IMR-90 (cell line): ENCODE measurements around the gene MAPK11. TPM values are rescaled to one million over a fixed set of nuclear protein-coding genes. Genes with fewer than 3 reads are reported as not detected.
A peak's percentile ranks its signal among the peaks of the same experiment; 100 is the strongest.

Source experiments
- ATAC-seq: fragments of 200-7000 bp; cut with Tn5 transposase; 2 replicates; pipeline ENCODE4 v1.9.1; 2020; ENCODE audit warnings: low read depth, mild to moderate bottlenecking, moderate library complexity
- BruUV-seq: library from RNA; stranded (reverse); fragments of 400-500 nt; replicated peaks from 2 replicates; lab custom pipeline; 2021; lab: Mats Ljungman, UMichigan
- CTCF ChIA-PET: fragments of 300-600 bp; formaldehyde crosslinking; extraction: SDS; loops from one replicate; lab custom pipeline; 2021; ENCODE audit warnings: antibody characterized with exemption; lab: Yijun Ruan, JAX
- POLR2A ChIA-PET: fragments of 300-600 bp; sonication (Branson Sonifier 250); formaldehyde crosslinking; loops from one replicate; lab custom pipeline; 2022; ENCODE audit warnings: antibody characterized with exemption; ENCODE audit not compliant: unreplicated experiment; lab: Charles Lee
- DNase-seq: peaks from one replicate; pipeline ENCODE4 v3.0.0; 2013
- H2AFZ ChIP-seq: replicated peaks from 2 replicates; pipeline ENCODE3; 2013; ENCODE audit warnings: low read length, mild to moderate bottlenecking; ENCODE audit not compliant: poor library complexity
- H2AK5ac ChIP-seq: 2 replicates; pipeline ENCODE4 v1.6.1; 2013; ENCODE audit warnings: low read depth, low read length, inconsistent platforms
- H2AK9ac ChIP-seq: replicated peaks from 2 replicates; pipeline ENCODE3; 2013; ENCODE audit warnings: mild to moderate bottlenecking, low read depth, low read length, moderate library complexity; ENCODE audit not compliant: poor library complexity
- H2BK120ac ChIP-seq: 2 replicates; pipeline ENCODE4 v1.6.1; 2013; ENCODE audit warnings: low read depth, low read length, inconsistent platforms
- H2BK15ac ChIP-seq: 3 replicates; pipeline ENCODE4 v1.6.1; 2013; ENCODE audit warnings: low read depth, low read length, inconsistent platforms
- H2BK20ac ChIP-seq: 2 replicates; pipeline ENCODE4 v1.6.1; 2013; ENCODE audit warnings: low read depth, mild to moderate bottlenecking, inconsistent platforms, low read length, moderate library complexity
- H2BK5ac ChIP-seq: 2 replicates; pipeline ENCODE4 v1.6.1; 2013; ENCODE audit warnings: mild to moderate bottlenecking, low read depth, low read length, inconsistent platforms; ENCODE audit not compliant: poor library complexity, severe bottlenecking
- H3K14ac ChIP-seq: replicated peaks from 2 replicates; pipeline ENCODE4 v1.6.1; 2013; ENCODE audit warnings: low read depth, low read length, inconsistent platforms
- H3K18ac ChIP-seq: 2 replicates; pipeline ENCODE4 v1.6.1; 2013; ENCODE audit warnings: low read depth, low read length, control low read depth
- H3K23ac ChIP-seq: 2 replicates; pipeline ENCODE4 v1.6.1; 2013; ENCODE audit warnings: low read depth, low read length, inconsistent platforms
- H3K27ac ChIP-seq: 2 replicates; pipeline ENCODE4 v1.5.1; 2013; ENCODE audit warnings: mild to moderate bottlenecking, control low read depth, low read length; ENCODE audit not compliant: insufficient read depth
- H3K27me3 ChIP-seq: 2 replicates; pipeline ENCODE4 v1.6.1; 2013; ENCODE audit warnings: low read length; ENCODE audit not compliant: control insufficient read depth, insufficient read depth
- H3K36me3 ChIP-seq: 2 replicates; pipeline ENCODE4 v1.6.1; 2013; ENCODE audit warnings: low read length, mixed read lengths; ENCODE audit not compliant: control insufficient read depth, insufficient read depth
- H3K4ac ChIP-seq: 2 replicates; pipeline ENCODE4 v1.6.1; 2013; ENCODE audit warnings: low read depth, low read length, inconsistent platforms
- H3K4me1 ChIP-seq: 2 replicates; pipeline ENCODE4 v1.6.1; 2013; ENCODE audit warnings: low read length, mixed read lengths; ENCODE audit not compliant: control insufficient read depth, insufficient read depth
- H3K4me2 ChIP-seq: 2 replicates; pipeline ENCODE4 v1.6.1; 2013; ENCODE audit warnings: low read depth, mild to moderate bottlenecking, control low read depth, low read length, moderate library complexity
- H3K4me3 ChIP-seq: 2 replicates; pipeline ENCODE4 v1.5.1; 2013; ENCODE audit warnings: low read depth, mild to moderate bottlenecking, control low read depth, low read length, moderate library complexity; ENCODE audit not compliant: insufficient read depth
- H3K56ac ChIP-seq: 2 replicates; pipeline ENCODE4 v1.6.1; 2013; ENCODE audit warnings: low read length, inconsistent platforms; ENCODE audit not compliant: insufficient read depth; ENCODE audit errors: extremely low read depth
- H3K79me1 ChIP-seq, 2 experiments: 2 replicates each; pipeline ENCODE4 v1.6.1; 2013; ENCODE audit warnings: low read length in 2 of 2, inconsistent platforms in 1 of 2, low read depth in 1 of 2
- H3K9ac ChIP-seq: 2 replicates; pipeline ENCODE4 v1.6.1; 2013; ENCODE audit warnings: low read depth, low read length, control low read depth
- H3K9me1 ChIP-seq: 2 replicates; pipeline ENCODE4 v1.6.1; 2013; ENCODE audit warnings: low read length, inconsistent platforms; ENCODE audit not compliant: insufficient read depth
- H3K9me3 ChIP-seq: 2 replicates; pipeline ENCODE4 v1.6.1; 2013; ENCODE audit warnings: low read length; ENCODE audit not compliant: control insufficient read depth, insufficient read depth
- H4K20me1 ChIP-seq: 2 replicates; pipeline ENCODE4 v1.6.1; 2013; ENCODE audit warnings: low read length, inconsistent platforms; ENCODE audit not compliant: insufficient read depth
- H4K5ac ChIP-seq: 2 replicates; pipeline ENCODE4 v1.6.1; 2013; ENCODE audit warnings: mild to moderate bottlenecking, low read depth, low read length, control low read depth
- H4K8ac ChIP-seq, 2 experiments: 2 replicates each; pipeline ENCODE4 v1.6.1; 2013; ENCODE audit warnings: low read depth in 2 of 2, low read length in 2 of 2, control low read depth in 1 of 2, inconsistent platforms in 1 of 2
- H4K91ac ChIP-seq: 2 replicates; pipeline ENCODE4 v1.6.1; 2013; ENCODE audit warnings: low read depth, low read length, inconsistent platforms; ENCODE audit not compliant: insufficient read depth
- BHLHE40 ChIP-seq: fragments of 150-350 bp; IDR thresholded peaks from 2 replicates; pipeline ENCODE4 v1.6.1; 2016; ENCODE audit warnings: mild to moderate bottlenecking, low read depth, low read length
- MAFK ChIP-seq: IDR thresholded peaks from 2 replicates; pipeline ENCODE4 v1.6.1; 2012; ENCODE audit warnings: low read depth, low read length, improper control_type of control experiment
- MAZ ChIP-seq: IDR thresholded peaks from 2 replicates; pipeline ENCODE4 v1.6.1; 2012; ENCODE audit warnings: low read depth, mild to moderate bottlenecking, low read length, improper control_type of control experiment, moderate library complexity, borderline replicate concordance
- MXI1 ChIP-seq: IDR thresholded peaks from 2 replicates; pipeline ENCODE4 v1.6.1; 2012; ENCODE audit warnings: low read depth, mild to moderate bottlenecking, low read length, moderate library complexity, borderline replicate concordance
- NFE2L2 ChIP-seq: fragments of 150-350 bp; IDR thresholded peaks from 2 replicates; pipeline ENCODE4 v1.6.1; 2016; ENCODE audit warnings: low read depth, mild to moderate bottlenecking, low read length
- RFX5 ChIP-seq: IDR thresholded peaks from 2 replicates; pipeline ENCODE4 v1.8.0; 2012; ENCODE audit warnings: low read depth, mild to moderate bottlenecking, low read length, moderate library complexity
- SMC3 ChIP-seq: fragments of 150-350 bp; IDR thresholded peaks from 2 replicates; pipeline ENCODE4 v1.6.1; 2016; ENCODE audit warnings: low read depth, mild to moderate bottlenecking, antibody characterized with exemption, low read length, moderate library complexity
- WGBS, 2 experiments: methylation state at CpG; one replicate each; pipeline versions ENCODE4 v1.1.5 to v1.1.7; 2013; ENCODE audit warnings: missing lambda C conversion rate in 2 of 2; ENCODE audit not compliant: insufficient read length in 1 of 2; ENCODE audit errors: extremely low coverage in 2 of 2; 5-methylcytosine and 5-hydroxymethylcytosine counted together
- dilution Hi-C: fragments of 300-500 bp; cut with HindIII; formaldehyde crosslinking; loops from one replicate; pipeline ENCODE4 v1.14.3; 2018; ENCODE audit warnings: low sequenced_read_pairs; ENCODE audit not compliant: unreplicated experiment
- in situ Hi-C: fragments of 300-500 bp; cut with MboI; formaldehyde crosslinking; loops from 3 replicates; pipeline ENCODE4 v1.14.3; 2019; ENCODE audit warnings: low sequenced_read_pairs, inconsistent platforms, mixed read lengths
- intact Hi-C: fragments of 100-400 bp; cut with micrococcal nuclease; formaldehyde crosslinking; loops from 2 replicates; pipeline ENCODE4 v1.10.0; 2022
- polyA plus RNA-seq, 3 experiments: library from polyadenylated mRNA; depleted of rRNA; stranded (reverse); fragments of >200 nt; gene quantifications; 2 replicates each; pipeline ENCODE4 v1.2.3, GENCODE V29; 2012; ENCODE audit warnings: low replicate concordance in 1 of 3
- total RNA-seq: library from RNA; depleted of rRNA; stranded (reverse); fragments of >200 nt; gene quantifications from 2 replicates; pipeline ENCODE4 v1.2.3, GENCODE V29; 2012

Gene MAPK11
- total and polyA plus RNA-seq, 2 of the 4 experiments (the other 2 are of a cell fraction): 8.1 to 14.4 TPM

GRCh38 chr22:50299785-50300619, 29.8 kb upstream of the MAPK11 start (continued):
- TF ChIP-seq MXI1: no peak

- Histone ChIP-seq H3K9ac (no peak overlapping the region), H3K27me3 (no peaks in the 10 kb centered on the region), H3K9me3 (no peaks in the 10 kb centered on the region), H3K9me1 (peaks cover 8% of the 10 kb centered on the region), H4K91ac (no peak overlapping the region), H3K4ac (peak overlapping the region; percentile 43; the same call in 1 of the 2 replicates), H3K27ac (no peak overlapping the region), H3K4me1 (peaks cover 66% of the 10 kb centered on the region), H3K79me1 (peaks cover 4 to 47% of the 10 kb centered on the region in 2 experiments; a peak in 3 of 4 replicates), H3K23ac (no peak overlapping the region), H2BK20ac (no peak overlapping the region), H3K18ac (no peak overlapping the region), H4K8ac (no peak overlapping the region), H2AFZ (no peak overlapping the region), H3K4me2 (no peak overlapping the region; the same call in 1 of the 2 replicates), H2BK120ac (no peak overlapping the region), H4K5ac (no peak overlapping the region), H2AK5ac (no peak overlapping the region), H3K56ac (no peak overlapping the region), H4K20me1 (peaks cover 91% of the 10 kb centered on the region), H2BK5ac (peak overlapping the region; percentile 16), H3K36me3 (peaks cover 17% of the 10 kb centered on the region), H2BK15ac (no peak overlapping the region), H3K14ac (no peak overlapping the region; the same call in 1 of the 2 replicates), H2AK9ac (peak overlapping the region; percentile 51), H3K4me3 (no peak overlapping the region)
- CTCF ChIA-PET: no interaction called here
- intact Hi-C loops: no loop called here
- DNase-seq (peak; percentile 11), ATAC-seq (no peak)
- in situ Hi-C loops: no loop called here
- BruUV-seq: no TSS peak
- POLR2A ChIA-PET: interaction anchor here (0.6 kb wide), 1 partner anchor 9 kb away, joined by 3 read pairs; no protein-coding TSS in a partner anchor
- TF ChIP-seq MXI1: no peak
- no peak for TF ChIP-seq MAFK
- TF ChIP-seq MAZ: no peak
- no peak for TF ChIP-seq BHLHE40
- no peak for TF ChIP-seq RFX5
- TF ChIP-seq NFE2L2: no peak
- no peak for TF ChIP-seq SMC3
- 44% methylated on average over 24 of the region's 59 CpGs; no CpG with 5 or more reads in 1 of the 2 experiments for WGBS, 2 experiments
- dilution Hi-C loops: no loop called here
Observed at GRCh38 chr22:50298937-50299784, 29.0 kb upstream of the MAPK11 start.
